Liver (tissue), 9 donors: ENCODE data around the gene CFAP57. TPM values are rescaled to one million over a fixed set of nuclear protein-coding genes. Genes with fewer than 3 reads are reported as not detected.

Experiments used
- DNase-seq: peaks from one replicate; pipeline ENCODE4 v3.0.0-alpha.2; 2017; ENCODE audit warnings: low spot score
- H3K27ac ChIP-seq, 2 donors: one replicate each; pipeline ENCODE4 v1.7.0; 2013; ENCODE audit warnings: inconsistent platforms in 2 of 2, low read length in 2 of 2, control low read depth in 1 of 2, low read depth in 1 of 2, mild to moderate bottlenecking in 1 of 2
- H3K27me3 ChIP-seq, 4 donors: one replicate each; pipeline versions ENCODE4 v1.6.1 to v1.7.0; 2013; ENCODE audit warnings: low read length in 3 of 4, inconsistent platforms in 1 of 4, mild to moderate bottlenecking in 1 of 4, moderate library complexity in 1 of 4; ENCODE audit not compliant: control insufficient read depth in 4 of 4, insufficient read depth in 4 of 4
- H3K36me3 ChIP-seq, 4 donors: one replicate each; pipeline versions ENCODE4 v1.6.1 to v1.7.0; 2013; ENCODE audit warnings: low read length in 3 of 4, mild to moderate bottlenecking in 3 of 4, low read depth in 1 of 4, moderate library complexity in 1 of 4; ENCODE audit not compliant: control insufficient read depth in 4 of 4, insufficient read depth in 3 of 4
- H3K4me1 ChIP-seq, 4 donors: one replicate each; pipeline versions ENCODE4 v1.6.1 to v1.7.0; 2013; ENCODE audit warnings: low read length in 3 of 4, mild to moderate bottlenecking in 3 of 4, moderate library complexity in 1 of 4; ENCODE audit not compliant: control insufficient read depth in 4 of 4, insufficient read depth in 4 of 4
- H3K4me3 ChIP-seq, 3 donors: one replicate each; pipeline versions ENCODE4 v1.6.1 to v1.7.0; 2013; ENCODE audit warnings: low read length in 3 of 3, control low read depth in 1 of 3, low read depth in 1 of 3, mild to moderate bottlenecking in 1 of 3
- H3K9ac ChIP-seq, 2 donors: one replicate each; pipeline ENCODE4 v1.7.0; 2013; ENCODE audit warnings: low read length in 2 of 2, mild to moderate bottlenecking in 2 of 2, moderate library complexity in 2 of 2, control low read depth in 1 of 2, low read depth in 1 of 2
- H3K9me3 ChIP-seq, 4 donors: one replicate each; pipeline versions ENCODE4 v1.6.1 to v1.7.0; 2013; ENCODE audit warnings: low read length in 3 of 4; ENCODE audit not compliant: control insufficient read depth in 4 of 4
- ATF3 ChIP-seq: IDR thresholded peaks from 2 replicates; pipeline ENCODE4 v1.6.1; 2016; ENCODE audit warnings: antibody characterized with exemption
- FOXA2 ChIP-seq: IDR thresholded peaks from 2 replicates; pipeline ENCODE4 v1.6.1; 2016; ENCODE audit warnings: antibody characterized with exemption
- HNF4G ChIP-seq: IDR thresholded peaks from 2 replicates; pipeline ENCODE4 v1.6.1; 2016; ENCODE audit warnings: antibody characterized with exemption
- MAX ChIP-seq: IDR thresholded peaks from 2 replicates; pipeline ENCODE4 v1.6.1; 2016; ENCODE audit warnings: antibody characterized with exemption
- RAD21 ChIP-seq, 2 donors: IDR thresholded peaks; 2 replicates each; pipeline ENCODE4 v1.6.1; 2016; ENCODE audit warnings: antibody characterized with exemption in 2 of 2, mild to moderate bottlenecking in 2 of 2
- REST ChIP-seq: IDR thresholded peaks from 2 replicates; pipeline ENCODE4 v1.6.1; 2016; ENCODE audit warnings: antibody characterized with exemption, mild to moderate bottlenecking
- RXRA ChIP-seq, 2 donors: IDR thresholded peaks; 2 replicates each; pipeline ENCODE4 v1.6.1; 2017 to 2018; ENCODE audit warnings: antibody characterized with exemption in 2 of 2, mild to moderate bottlenecking in 1 of 2
- SP1 ChIP-seq: IDR thresholded peaks from 2 replicates; pipeline ENCODE4 v1.6.1; 2018; ENCODE audit warnings: antibody characterized with exemption, mild to moderate bottlenecking
- ZBTB33 ChIP-seq: IDR thresholded peaks from 2 replicates; pipeline ENCODE4 v1.6.1; 2016; ENCODE audit warnings: antibody characterized with exemption
- WGBS: extraction: QIAGEN DNeasy Blood & Tissue Kit; methylation state at CpG from one replicate; pipeline ENCODE4 v1.1.7; 2013; 5-methylcytosine and 5-hydroxymethylcytosine counted together
- polyA plus RNA-seq, 2 donors: library from polyadenylated mRNA; stranded (reverse) in 1 of 2; unstranded in 1 of 2; fragments of 200-250 nt in 1 of 2; fragments of >200 nt in 1 of 2; fragmentation: Nextera tagmentation in 1 of 2; extraction: Ambion mirVana in 1 of 2; gene quantifications; one replicate each; pipeline versions ENCODE4 v1.2.1 to v1.2.3, GENCODE V29; 2013 to 2015
- total RNA-seq, 2 donors: library from RNA; depleted of rRNA; stranded (reverse); fragments of >200 nt; gene quantifications; one replicate each; pipeline ENCODE4 v1.2.3, GENCODE V29; 2014
- donor health status: healthy.
- donor health status: healthy.
- donor health status: healthy.
- donor health status: healthy.
- donor health status: healthy.

The CFAP57 gene
- total and polyA plus RNA-seq, 4 donors, result under 0.01 to 14.5 (median 0.10) TPM

- TF ChIP-seq REST (no peak), MAX (no peak), FOXA2 (no peak), ATF3 (no peak)
Measured at GRCh38 chr1:43194509-43194908, 22.4 kb downstream of the CFAP57 start (continued).

- Histone ChIP-seq H3K36me3 (peaks cover 2 to 20% (median 7%) of the 10 kb centered on the region in 4 donors), H3K9me3 (no peaks in the 10 kb centered on the region), H3K9ac (no peak overlapping the region), H3K4me3 (no peak overlapping the region), H3K27me3 (no peaks in the 10 kb centered on the region), H3K4me1 (peaks cover 0 to 6% (median 2%) of the 10 kb centered on the region in 4 donors), H3K27ac (no peak overlapping the region)
- no peak for TF ChIP-seq MAX
- no peak for TF ChIP-seq REST
- no peak for TF ChIP-seq RXRA (IDR thresholded peaks at IDR 0.05)
- no peak for TF ChIP-seq SP1
- TF ChIP-seq RAD21 (IDR thresholded peaks at IDR 0.05), result no peak
- TF ChIP-seq HNF4G, result no peak
- TF ChIP-seq ZBTB33, result no peak
- DNase-seq, result no peak
- 94% methylated on average over 7 of the region's 7 CpGs for WGBS
Measured at GRCh38 chr1:43197343-43198127, 25.4 kb downstream of the CFAP57 start.
